ENCODE measurements around the gene PPP1R1C.
"Not testable (repeated sequence)": the region's sequence is repeated elsewhere in the genome, so short reads cannot be mapped to it uniquely, and the experiment has no call there.

The PPP1R1C gene, protein sequence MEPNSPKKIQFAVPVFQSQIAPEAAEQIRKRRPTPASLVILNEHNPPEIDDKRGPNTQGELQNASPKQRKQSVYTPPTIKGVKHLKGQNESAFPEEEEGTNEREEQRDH

DNA sequence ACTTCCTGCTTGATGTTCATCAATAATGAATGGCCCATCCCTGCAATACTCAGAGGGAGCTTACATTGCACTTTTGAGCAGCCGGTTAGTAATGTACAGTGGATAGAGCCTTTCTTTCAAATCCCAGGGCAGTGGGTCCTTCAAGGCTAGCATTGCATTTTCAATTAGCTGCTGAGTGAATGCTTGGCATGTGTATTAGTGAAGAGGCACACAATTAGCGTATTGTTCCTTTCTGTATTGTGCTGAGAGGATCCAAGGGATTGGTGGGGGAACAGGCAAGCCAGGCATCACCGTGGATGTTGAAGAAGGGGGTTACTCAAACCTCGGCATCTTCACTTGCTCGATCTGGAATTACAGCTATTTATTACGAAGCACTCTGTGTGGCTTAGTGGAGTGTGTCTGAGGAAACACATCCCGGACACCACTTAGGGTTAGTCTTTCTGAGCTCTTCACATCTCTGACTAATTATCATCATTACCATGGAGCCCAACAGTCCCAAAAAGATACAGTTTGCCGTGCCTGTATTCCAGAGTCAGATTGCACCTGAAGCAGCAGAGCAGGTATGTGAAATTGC lies at the start of gene PPP1R1C:
Gene PPP1R1C (plus strand): TSS at position 222 of the 574 bp plus-strand sequence. CDS start 258 bp downstream, at position 480.
- no peak for DNase-seq (ENCODE audit: low spot score)

DNA sequence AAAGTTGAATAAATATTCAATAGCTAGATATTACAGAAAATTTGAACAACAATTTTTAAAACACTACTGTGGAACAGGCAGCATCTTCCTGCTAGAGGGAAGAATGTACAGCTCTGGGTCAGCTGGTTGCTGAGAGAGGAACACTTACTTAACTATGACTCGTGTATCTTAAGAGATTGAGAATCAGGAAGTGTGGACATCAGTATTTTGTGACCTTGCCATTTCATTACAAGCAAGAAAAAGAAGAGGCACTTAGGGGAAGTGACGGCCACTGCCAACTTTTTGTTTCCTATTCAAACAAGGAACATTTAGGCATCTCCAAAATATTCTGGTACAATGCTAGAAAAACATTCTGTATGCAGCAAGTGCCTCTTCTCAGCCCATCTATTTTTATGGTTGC lies 48.2 kb upstream of the PPP1R1C start:
- DNase-seq (ENCODE audit: low spot score): no peak

DNA sequence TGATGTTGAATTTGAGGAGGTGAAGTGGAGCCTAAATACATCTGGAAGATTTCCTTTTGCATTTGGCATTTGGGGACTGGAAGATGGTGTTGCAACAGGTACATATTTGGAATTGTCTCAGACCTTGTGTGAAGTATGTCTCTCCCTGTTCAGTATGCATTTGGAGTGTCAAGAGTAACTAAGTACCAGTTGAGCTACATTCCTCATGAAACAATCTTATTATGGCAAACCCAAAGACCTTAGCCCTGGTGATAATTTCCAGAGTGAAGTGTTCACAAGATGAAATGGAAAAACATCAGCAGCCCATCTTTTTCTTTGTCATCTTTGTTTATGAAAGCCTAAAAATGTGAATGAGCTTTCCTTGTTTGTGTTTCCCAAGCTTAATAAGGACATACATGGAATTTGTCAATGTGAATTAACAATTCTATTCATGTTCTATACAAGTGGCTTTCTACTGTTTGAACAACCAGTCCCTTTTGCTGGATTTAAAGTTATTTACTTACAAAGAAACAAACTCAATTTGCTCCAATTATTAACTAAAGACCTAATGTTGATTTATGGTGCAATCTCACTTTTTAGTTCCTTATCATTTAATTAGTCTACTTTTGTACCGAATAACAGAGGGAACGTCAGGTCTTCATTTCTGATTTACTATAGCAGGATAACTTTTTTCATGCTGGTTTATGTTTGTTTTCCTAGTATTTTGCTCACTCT lies 42.1 kb upstream of the PPP1R1C start:
- no peak for DNase-seq (ENCODE audit: low spot score)

DNA sequence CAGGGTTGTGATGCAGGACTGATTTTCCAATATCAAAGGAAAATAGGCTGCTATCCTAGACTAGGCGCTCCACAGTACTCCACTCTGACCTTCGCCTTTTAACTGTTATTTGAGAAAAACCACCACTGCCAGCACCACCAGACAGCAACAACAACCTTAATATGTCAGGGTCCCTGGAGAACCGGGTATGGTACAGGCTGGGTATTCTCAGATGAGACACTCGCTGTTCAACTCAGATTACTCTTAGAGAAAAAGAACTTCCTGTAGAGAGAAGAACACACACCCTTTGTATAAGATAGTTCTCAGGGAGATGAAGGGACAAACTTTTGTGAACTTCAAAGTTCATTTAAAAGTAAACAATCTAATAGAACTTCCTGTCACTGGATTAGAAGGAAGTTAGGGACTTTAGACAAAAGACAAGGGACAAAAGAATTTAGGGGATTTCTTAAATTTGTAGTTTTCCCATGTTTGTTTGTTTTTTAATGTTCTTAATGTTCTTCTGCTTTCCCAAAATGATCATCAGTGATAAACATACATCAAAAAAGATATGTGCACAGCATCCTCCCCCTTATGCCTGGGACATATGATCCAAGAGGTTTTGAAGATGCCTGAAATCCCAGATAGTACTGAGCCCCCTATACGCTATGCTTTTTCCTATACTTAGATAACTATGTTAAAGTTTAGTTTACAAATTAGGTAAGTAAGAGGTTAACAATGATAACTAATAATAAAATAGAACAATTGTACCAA lies 41.3 kb upstream of the PPP1R1C start:
- DNase-seq (ENCODE audit: low spot score): no peak

DNA sequence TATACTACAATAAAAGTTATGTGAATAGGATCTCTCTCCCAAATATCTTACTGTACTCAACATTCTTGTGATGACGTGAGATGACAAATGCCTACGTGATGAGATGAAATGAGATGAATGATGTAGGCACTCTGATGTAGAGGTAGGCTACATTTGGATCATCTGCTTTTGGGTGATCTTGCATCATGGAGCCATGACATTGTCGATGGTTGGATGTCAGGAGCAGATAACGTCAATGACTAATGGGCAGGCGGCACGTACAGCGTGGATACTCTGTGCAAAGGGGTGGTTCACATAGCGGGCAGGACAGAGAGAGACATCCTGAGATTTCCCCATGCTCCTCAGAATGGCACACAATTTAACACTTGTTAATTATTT lies 40.8 kb upstream of the PPP1R1C start:
- DNase-seq (ENCODE audit: low spot score): no peak

DNA sequence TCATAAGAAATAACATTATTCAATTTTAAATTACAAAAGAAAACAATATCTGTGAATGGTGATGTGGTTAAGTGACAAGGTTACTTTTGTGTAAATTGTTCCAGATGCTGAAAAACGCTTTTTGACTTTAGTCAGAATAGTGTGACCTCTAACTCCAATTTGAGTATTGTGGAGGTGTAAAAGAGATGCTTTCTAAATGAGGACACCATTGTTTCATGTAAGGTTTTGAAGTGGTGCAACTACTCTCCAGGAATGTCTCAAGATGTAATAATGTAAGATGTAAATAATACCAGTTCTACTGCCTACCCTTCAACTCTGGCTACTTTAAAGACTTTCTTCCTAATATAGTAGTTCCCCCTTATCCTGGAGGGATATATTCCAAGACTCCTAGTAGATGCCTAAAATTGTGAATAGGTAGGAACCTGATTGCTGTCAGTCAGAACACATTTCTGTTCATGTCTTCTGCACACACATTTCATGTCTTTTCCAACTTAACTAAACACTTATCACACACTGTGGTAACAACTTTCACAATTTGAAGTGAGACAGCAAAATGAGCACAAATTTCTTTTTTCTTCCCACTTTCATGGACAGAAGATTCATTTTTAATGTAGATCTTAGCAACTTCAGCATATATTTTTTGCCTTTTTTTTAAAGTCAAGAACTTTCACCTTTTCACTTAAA lies 39.1 kb upstream of the PPP1R1C start:
- DNase-seq (ENCODE audit: low spot score): no peak

DNA sequence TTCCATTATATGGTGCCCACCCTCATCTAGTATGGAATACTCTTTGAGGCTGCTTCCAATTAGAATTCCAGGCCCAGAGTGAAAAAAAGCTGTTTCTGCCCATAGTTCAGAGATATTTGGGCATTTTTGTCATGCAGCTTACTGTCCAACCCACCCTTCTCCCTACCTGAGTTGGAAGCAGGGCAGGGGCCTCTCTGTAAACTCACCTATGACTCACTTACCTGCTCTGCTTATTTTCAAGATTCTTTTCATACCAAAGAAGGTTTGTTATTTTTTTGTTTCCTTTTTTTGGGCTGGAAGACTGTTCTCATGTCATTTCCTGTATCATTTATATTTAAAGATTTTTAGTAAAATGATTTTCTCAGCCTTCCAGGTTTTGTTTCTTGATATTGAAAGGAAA lies 38.4 kb upstream of the PPP1R1C start:
- DNase-seq (ENCODE audit: low spot score): no peak

DNA sequence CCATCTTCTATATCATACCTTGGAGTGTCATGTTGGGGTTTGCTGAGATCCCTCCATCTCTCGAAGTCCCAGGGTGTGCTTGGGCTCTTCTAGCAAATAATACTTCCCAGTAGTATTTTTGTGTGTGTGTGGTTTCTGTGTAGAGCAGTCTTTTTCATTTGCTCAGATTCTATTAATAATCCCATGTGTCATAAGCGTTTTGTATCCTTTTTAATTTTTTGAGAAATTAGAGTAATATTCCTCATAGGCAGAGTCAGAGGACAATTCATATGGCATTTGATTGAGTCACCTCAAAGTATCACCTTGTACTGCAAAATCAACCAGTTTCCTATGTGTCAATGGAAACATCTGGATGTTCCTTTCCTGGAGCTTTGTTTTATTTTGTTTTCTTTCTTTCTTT lies 37.4 kb upstream of the PPP1R1C start:
- DNase-seq (ENCODE audit: low spot score): no peak

DNA sequence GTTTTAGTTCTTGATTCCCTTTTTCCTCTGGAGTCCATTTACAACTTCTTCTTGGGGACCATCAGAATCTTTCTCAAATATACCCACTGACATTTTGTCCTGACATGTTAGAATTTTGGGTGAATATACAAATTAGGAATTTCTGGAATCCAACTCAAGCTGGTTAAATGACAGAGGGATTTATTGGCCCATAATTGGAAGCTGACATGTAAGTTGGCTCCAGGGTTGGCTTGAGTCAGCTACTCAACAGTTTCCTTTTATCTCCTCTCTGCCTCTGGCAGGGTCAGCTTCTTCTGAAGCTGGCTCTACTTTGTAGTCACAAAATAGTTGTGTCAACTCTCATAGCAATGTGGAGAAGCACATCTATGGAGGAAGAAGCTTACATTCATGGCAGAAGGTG lies 36.6 kb upstream of the PPP1R1C start:
- DNase-seq (ENCODE audit: low spot score): peak; percentile 24

DNA sequence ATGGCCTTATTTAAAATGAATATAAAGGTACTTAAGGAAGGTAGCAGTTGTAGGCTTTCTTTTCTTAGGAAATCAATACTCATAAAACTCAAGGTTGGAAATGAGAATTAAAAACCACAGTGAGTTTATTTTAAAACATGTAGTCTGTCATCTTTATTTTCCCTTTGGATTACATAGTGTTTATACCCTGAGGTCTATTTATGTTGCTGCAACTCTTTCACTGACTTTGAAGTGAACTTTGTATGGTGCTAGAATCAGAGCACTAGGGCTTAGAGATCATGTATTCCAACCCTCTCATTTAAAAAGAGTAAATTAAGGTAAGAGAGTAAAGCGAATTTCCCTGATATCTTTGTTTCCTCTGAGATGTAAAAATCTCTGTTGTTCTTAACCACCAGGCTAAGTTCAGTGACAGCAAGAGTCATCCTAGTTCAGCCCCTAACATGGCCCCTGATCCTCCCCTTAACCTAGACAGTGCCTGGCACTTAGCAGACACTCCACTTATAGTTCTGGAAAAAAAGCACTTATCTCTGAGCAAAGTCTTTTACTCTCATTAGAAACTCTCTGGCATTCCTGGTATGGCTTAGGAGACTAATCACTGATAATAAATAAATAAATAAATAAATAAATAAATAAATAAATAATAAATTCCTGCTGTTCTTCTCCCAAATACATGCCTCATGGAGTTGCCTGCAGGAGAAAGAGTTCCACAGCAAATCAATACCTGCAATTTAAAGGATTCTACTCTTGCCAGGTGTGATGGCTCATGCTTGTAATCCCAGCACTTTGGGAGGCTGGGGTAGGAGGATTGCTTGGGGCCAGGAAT lies 33.0 kb upstream of the PPP1R1C start:
- DNase-seq (ENCODE audit: low spot score): no peak

DNA sequence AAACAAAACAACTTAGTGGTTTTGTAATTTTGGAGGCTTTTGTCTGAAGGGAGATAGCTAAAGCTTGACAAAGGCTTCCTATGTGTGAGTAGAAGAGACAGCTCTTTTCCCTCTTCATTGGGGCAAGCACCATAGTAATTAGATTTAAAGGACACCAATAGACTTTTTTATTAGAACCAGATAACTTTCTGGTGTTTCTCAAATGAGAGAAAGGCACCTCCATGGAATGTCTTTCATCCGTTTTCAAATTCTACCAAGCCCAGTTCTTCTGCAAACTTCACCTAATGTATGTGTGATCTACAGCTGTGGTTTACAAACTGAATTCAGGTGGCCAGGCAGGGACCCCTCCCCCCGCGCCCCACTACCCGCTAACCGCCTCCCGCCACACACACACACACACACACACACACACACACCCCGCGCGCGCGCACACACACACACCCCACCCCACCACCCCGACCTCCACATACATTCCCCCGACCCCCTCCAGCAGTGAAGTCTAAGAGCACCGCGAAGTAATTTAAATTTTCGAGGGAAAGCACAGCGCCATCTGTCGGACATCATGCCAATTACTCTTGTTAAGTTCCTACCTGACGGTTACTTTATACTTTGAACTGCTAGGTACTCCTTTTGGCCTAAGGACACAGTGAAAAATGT lies 31.6 kb upstream of the PPP1R1C start:
- DNase-seq (ENCODE audit: low spot score): peak; percentile 46

DNA sequence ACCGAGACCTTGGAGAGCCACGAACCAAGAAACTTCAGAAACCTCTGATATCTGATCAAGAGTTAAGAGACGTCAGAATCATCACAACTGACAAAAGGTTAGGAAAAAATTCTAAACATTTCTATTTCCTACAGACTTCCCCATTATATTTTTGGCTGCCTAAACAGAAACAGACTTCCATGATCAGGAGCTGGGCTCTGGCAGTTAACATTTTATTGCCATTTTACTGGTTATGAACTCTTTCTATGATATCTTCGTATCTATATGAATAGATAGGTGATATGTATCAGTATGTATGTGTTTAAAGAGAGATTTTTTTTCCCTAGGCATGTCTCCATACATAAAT lies 31.1 kb upstream of the PPP1R1C start:
- no peak for DNase-seq (ENCODE audit: low spot score)

DNA sequence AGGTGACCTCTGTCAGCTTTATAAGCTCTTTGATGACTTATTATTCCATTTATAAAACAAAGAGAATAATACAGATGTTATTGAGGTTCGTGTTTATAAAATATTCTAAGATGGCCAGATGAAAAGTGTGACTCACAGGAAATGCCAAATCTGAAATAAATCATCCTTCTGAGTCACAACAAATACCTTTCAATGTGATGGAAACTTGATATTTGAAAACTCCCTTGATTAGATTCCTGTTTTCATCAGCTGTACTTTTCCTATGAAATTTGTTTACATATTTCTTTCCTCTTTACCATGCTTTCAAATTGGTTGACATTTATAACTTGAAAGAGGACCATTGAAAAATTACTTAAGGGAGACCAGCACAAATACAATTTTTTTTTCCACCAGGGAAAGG lies 30.6 kb upstream of the PPP1R1C start:
- no peak for DNase-seq (ENCODE audit: low spot score)

DNA sequence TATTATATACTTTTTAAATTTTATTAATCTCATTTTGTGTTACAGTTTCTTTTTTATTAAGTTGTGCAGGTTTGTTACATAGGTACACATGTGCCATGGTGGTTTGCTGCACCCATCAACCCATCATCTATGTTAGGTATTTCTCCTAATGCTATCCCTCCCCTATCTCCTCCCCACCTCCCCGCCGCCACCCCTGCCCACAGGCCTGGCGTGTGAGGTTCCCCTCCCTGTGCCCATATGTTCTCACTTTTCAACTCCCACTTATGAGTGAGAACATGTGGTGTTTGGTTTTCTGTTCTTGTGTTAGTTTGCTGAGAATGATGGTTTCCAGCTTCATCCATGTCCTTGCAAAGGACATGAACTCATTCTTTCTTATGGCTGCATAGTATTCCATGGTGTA lies 29.8 kb upstream of the PPP1R1C start:
- DNase-seq (ENCODE audit: low spot score): not testable (repeated sequence)

DNA sequence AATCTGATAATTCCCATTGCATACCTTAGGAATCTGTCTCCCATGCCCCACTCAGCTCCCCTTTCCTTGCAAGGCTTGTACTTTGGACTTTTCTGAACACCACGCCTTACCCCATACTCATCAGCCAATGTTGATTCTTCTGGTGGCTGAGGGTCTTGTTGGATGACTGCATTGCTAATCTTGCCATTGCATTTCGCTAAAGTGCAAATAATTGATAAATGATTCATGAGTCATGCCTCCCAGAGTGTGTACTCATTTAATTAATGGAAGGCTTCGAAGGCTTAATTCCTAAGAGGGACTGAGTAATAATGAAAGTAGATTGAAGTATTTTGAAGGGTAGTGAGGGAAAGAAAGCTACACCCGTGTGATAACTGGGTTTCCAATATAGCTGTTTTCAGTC lies 28.0 kb upstream of the PPP1R1C start:
- DNase-seq (ENCODE audit: low spot score): no peak

DNA sequence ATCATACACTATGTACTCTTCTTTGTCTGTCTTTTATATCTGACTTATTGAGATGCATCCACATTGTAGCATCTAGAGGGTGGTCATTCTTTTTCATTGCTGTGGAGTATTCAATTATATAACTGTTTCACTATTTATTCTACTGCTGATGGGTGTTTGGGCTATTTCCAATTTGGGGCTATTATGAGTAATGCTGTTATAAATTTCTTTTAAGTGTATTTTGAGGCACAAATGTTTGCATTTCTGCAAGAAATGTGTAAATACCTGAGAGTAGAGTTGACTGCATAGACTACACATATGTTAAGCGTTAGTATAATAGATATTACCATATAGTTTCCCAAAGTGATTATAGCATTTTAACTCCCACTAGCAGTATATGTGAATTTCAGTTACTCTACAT lies 26.9 kb upstream of the PPP1R1C start:
- DNase-seq (ENCODE audit: low spot score): no peak

DNA sequence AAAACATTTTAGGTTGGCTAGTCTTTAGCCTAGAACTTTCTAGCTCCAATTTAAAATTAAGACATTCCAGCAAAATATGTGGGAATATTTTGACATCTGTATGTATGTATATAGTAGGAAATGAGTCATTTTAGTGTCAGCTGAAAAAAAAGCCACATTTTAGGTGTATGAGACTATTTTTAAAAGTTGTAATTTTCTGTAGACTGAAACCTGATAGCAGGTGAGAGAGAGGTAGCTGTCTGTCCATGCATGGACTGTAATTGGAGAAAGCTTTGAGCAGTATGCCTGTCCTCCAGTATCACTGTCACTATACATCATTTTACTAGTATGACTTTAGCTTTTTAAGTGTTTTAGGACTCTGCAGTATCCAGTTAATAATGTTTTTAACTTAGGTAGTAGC lies 26.1 kb upstream of the PPP1R1C start:
- no peak for DNase-seq (ENCODE audit: low spot score)

DNA sequence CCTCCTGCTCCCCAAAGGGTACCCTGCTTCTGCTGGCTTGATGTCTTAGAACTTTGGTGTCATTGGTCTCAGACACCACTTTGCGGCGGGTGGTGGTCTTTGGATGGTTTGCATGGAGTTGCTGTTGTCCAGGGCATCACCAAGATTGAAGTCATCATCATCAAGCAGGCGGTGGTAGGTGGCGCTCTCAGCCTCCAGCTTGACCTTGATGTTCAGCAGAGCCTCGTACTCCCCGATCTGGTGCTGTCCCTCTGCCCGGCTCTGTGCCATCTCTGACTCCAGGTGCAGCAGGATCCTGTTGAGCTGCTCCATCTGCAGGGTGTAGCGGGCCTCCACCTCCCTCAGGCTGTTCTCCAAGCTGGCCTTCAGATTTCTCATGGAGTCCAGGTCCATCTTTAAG lies 24.5 kb upstream of the PPP1R1C start:
- not testable (repeated sequence) for DNase-seq (ENCODE audit: low spot score)

DNA sequence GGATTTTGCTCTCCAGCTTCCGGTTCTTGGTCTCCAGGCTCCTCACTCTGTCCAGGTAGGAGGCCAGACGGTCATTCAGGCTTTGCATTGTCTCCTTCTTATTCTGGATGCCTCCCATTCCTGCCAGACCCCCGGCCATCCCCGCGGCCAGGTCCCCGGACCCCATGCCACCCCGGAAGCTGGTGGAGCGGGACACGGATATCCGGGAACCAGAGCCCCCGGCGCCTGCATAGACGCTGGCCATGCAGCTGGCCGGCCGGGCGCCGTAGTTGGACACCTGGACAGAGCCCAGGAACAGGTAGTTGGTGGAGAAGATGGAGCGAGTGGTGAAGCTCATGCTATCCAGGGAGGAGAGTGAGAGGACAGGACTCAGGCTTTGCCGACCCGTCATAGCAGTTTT lies 23.5 kb upstream of the PPP1R1C start:
- no peak for DNase-seq (ENCODE audit: low spot score)

DNA sequence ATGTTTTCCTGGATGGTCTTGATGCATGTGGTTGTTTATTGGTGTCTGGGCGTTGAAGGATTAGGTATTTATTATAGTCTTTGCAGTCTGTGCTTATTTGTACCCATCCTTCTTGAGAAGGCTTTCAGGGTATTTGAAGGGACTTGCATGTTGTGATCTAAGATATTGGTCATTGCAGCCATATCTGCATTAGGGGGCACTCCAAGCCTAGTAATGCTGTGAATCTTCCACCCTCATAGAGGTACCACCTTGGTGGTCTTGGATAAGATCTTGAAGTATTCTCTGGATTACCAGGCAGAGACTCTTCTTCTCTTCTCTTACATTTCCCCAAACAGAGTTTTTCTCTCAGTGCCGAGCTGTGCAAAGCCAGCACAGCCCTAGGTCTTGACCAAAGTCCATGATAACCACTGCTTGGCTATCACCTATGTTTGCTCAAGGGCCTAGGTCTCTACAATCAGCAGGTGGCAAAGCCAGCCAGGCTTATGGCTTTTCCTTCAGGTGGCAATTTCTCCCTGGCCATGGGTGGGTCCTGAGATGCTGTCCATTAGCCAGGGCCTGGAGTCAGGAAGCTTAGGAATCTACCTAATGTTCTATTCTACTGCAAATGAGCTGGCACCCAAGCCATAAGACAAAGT lies 15.4 kb upstream of the PPP1R1C start:
- DNase-seq (ENCODE audit: low spot score): no peak

DNA sequence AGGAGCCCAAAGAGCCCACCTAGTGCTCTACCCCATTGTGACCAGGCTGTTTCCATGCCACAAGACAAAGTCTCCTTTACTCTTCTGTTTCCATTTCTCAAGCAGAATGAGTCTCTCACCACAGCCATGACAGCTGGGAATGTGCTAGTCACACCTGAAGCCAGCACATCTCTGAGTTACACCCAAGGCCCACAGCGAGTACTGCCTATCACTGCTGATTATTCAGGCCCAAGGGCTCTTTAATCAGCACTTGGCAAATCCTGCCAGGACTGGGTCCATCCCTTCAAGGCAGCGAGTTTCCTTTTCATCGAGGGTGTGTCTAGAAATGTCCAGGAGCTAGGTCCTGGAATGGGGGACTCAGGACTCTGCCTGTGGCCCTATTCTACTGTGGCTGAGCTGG lies 14.6 kb upstream of the PPP1R1C start:
- no peak for DNase-seq (ENCODE audit: low spot score)

Data from AG08395 (cell line).